SK-N-SH treated with all-trans-retinoic acid at 6 μM for 48 hours (cell line): ENCODE results near the gene CDC42SE1.

Experiments
- CSDC2 ChIP-seq: fragments of 250-450 bp; sonication (Bioruptor Pico); IDR thresholded peaks from 2 replicates; pipeline ENCODE4 v1.5.0; 2020; ENCODE audit warnings: mild to moderate bottlenecking, moderate library complexity
- ESRRG ChIP-seq: fragments of 250-450 bp; sonication (Bioruptor Pico); IDR thresholded peaks from 2 replicates; pipeline ENCODE4 v1.6.1; 2021; ENCODE audit warnings: mild to moderate bottlenecking
- GLIS3 ChIP-seq: fragments of 250-450 bp; sonication (Bioruptor Pico); IDR thresholded peaks from 2 replicates; pipeline ENCODE4 v1.5.0; 2020; ENCODE audit warnings: mild to moderate bottlenecking, moderate library complexity
- ISL1 ChIP-seq: fragments of 250-450 bp; sonication (Bioruptor Pico); IDR thresholded peaks from 2 replicates; pipeline ENCODE4 v2.1.2; 2022; ENCODE audit warnings: mild to moderate bottlenecking, moderate library complexity
- SNAI2 ChIP-seq: fragments of 250-450 bp; sonication (Bioruptor Pico); IDR thresholded peaks from 2 replicates; pipeline ENCODE4 v1.5.0; 2020; ENCODE audit warnings: mild to moderate bottlenecking, moderate library complexity
- TF ChIP-seq, protein P1 (sequence below): fragments of 250-450 bp; sonication (Bioruptor Pico); IDR thresholded peaks from 2 replicates; pipeline ENCODE4 v1.5.1; 2020; ENCODE audit warnings: low read depth, mild to moderate bottlenecking, moderate library complexity

DNA sequence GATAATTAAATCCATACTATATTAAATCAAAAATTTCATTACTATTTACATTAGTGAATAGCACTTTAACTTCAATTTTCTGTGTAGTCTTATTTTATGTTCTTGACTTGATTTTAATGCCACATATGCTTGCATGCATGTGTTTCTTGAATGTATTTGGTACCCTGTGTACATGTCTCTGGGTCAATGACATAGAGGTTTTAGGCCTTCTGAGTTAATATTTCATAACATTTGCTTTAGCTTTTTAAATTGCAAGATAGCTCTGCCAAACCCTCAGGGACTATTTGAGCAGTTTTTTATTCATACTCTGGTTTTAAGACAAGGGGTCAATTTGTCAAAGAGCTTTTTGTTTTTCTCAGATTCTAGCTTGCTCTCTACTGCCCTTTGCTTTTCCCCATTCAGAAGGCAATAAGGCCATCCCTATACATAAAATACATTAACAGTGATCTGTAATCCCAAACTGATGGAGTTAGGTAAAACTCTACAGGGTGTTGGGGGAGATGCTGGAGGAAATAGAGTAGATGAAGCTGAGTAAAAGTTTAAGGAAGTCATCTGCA, 5.7 kb upstream of the CDC42SE1 start:
- TF ChIP-seq SNAI2 (no peak), ESRRG (no peak), CSDC2 (no peak), GLIS3 (no peak), ISL1 (CRISPR knock-in tag) (no peak)
- TF ChIP-seq, protein P1, sequence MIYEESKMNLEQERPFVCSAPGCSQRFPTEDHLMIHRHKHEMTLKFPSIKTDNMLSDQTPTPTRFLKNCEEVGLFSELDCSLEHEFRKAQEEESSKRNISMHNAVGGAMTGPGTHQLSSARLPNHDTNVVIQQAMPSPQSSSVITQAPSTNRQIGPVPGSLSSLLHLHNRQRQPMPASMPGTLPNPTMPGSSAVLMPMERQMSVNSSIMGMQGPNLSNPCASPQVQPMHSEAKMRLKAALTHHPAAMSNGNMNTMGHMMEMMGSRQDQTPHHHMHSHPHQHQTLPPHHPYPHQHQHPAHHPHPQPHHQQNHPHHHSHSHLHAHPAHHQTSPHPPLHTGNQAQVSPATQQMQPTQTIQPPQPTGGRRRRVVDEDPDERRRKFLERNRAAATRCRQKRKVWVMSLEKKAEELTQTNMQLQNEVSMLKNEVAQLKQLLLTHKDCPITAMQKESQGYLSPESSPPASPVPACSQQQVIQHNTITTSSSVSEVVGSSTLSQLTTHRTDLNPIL: no peak
